ENCODE measurements around the gene MAN1A1. TPM values are rescaled to one million over a fixed set of nuclear protein-coding genes. Genes with fewer than 3 reads are reported as not detected.

The MAN1A1 gene
- total RNA-seq, 2 experiments from 2014 or later: 34.8 to 38.4 TPM

GRCh38 chr6:119318176-119318575 lies 31.4 kb downstream of the MAN1A1 start:
- CTCF ChIA-PET: no interaction called here

GRCh38 chr6:119317007-119317406 lies 32.6 kb downstream of the MAN1A1 start:
- CTCF ChIA-PET: interaction anchor here (0.8 to 3.3 kb wide), 5 partner anchors 26 to 178 kb away, joined by 3 to 18 read pairs (median 4); no protein-coding TSS in a partner anchor
- H3K4me3 Mint-ChIP-seq: no peak overlapping the region

More at GRCh38 chr6:119318176-119318575, 31.4 kb downstream of the MAN1A1 start:
- Mint-ChIP-seq H3K27ac (no peak overlapping the region), H3K27me3 (no peaks in the 10 kb centered on the region), H3K36me3 (peaks cover 33% of the 10 kb centered on the region), H3K4me1 (peaks cover 70% of the 10 kb centered on the region), H3K9me3 (ENCODE audit: low read depth) (no peaks in the 10 kb centered on the region), H3K4me3 (no peak overlapping the region)
- DNase-seq (no peak), ATAC-seq (no peak)

GRCh38 chr6:119314885-119315272 lies 34.7 kb downstream of the MAN1A1 start:
- Mint-ChIP-seq H3K27ac (peak overlapping the region; percentile 97), H3K4me1 (peaks cover 82% of the 10 kb centered on the region), H3K36me3 (peaks cover 30% of the 10 kb centered on the region), H3K27me3 (no peaks in the 10 kb centered on the region), H3K4me3 (peak overlapping the region; percentile 70), H3K9me3 (ENCODE audit: low read depth) (no peaks in the 10 kb centered on the region)
- ATAC-seq: peak; percentile 28
- CTCF ChIA-PET: interaction anchor here (0.9 to 4.2 kb wide), 18 partner anchors 7 to 419 kb away, joined by 3 to 26 read pairs (median 6); no protein-coding TSS in a partner anchor
- DNase-seq: no peak

More at GRCh38 chr6:119317007-119317406, 32.6 kb downstream of the MAN1A1 start:
- Mint-ChIP-seq H3K27me3 (no peaks in the 10 kb centered on the region), H3K36me3 (peaks cover 28% of the 10 kb centered on the region), H3K9me3 (ENCODE audit: low read depth) (no peaks in the 10 kb centered on the region), H3K27ac (peak overlapping the region; percentile 69), H3K4me1 (peaks cover 70% of the 10 kb centered on the region)
- ATAC-seq (no peak), DNase-seq (no peak)

- Mint-ChIP-seq H3K4me1 (peaks cover 86% of the 10 kb centered on the region), H3K4me3 (peak overlapping the region; percentile 70), H3K27me3 (no peaks in the 10 kb centered on the region), H3K27ac (peak overlapping the region; percentile 97), H3K9me3 (ENCODE audit: low read depth) (no peaks in the 10 kb centered on the region), H3K36me3 (peaks cover 27% of the 10 kb centered on the region)
- DNase-seq (peak; percentile 91), ATAC-seq (peak; percentile 71)
- CTCF ChIA-PET: interaction anchor here (0.9 to 4.2 kb wide), 18 partner anchors 8 to 418 kb away, joined by 3 to 26 read pairs (median 6); no protein-coding TSS in a partner anchor
Measured at GRCh38 chr6:119313937-119314884, 35.4 kb downstream of the MAN1A1 start.

- Mint-ChIP-seq H3K36me3 (peaks cover 21% of the 10 kb centered on the region), H3K27ac (peak overlapping the region; percentile 97), H3K4me3 (peak overlapping the region; percentile 70), H3K27me3 (no peaks in the 10 kb centered on the region), H3K9me3 (ENCODE audit: low read depth) (peaks cover under 1% of the 10 kb centered on the region), H3K4me1 (peaks cover 84% of the 10 kb centered on the region)
- CTCF ChIA-PET: interaction anchor here (1.0 to 4.2 kb wide), 9 partner anchors 9 to 184 kb away, joined by 3 to 26 read pairs (median 8); no protein-coding TSS in a partner anchor
- DNase-seq (peak; percentile 72), ATAC-seq (peak; percentile 41)
Measured at GRCh38 chr6:119312875-119313338, 36.7 kb downstream of the MAN1A1 start.

- H3K27ac Mint-ChIP-seq: peak overlapping the region; percentile 97
- ATAC-seq (no peak), DNase-seq (no peak)
- H3K36me3 Mint-ChIP-seq: peaks cover 25% of the 10 kb centered on the region
- peaks cover 86% of the 10 kb centered on the region for H3K4me1 Mint-ChIP-seq
- H3K9me3 Mint-ChIP-seq (ENCODE audit: low read depth): peaks cover 2% of the 10 kb centered on the region
- CTCF ChIA-PET: interaction anchor here (1.0 to 4.2 kb wide), 7 partner anchors 10 to 164 kb away, joined by 3 to 26 read pairs (median 8); no protein-coding TSS in a partner anchor
- H3K4me3 Mint-ChIP-seq: peak overlapping the region; percentile 70
- H3K27me3 Mint-ChIP-seq: no peaks in the 10 kb centered on the region
Measured at GRCh38 chr6:119312441-119312840, 37.1 kb downstream of the MAN1A1 start.

GRCh38 chr6:119311514-119312142 lies 37.9 kb downstream of the MAN1A1 start:
- H3K36me3 Mint-ChIP-seq: peaks cover 22% of the 10 kb centered on the region

GRCh38 chr6:119310486-119311036 lies 39.0 kb downstream of the MAN1A1 start:
- DNase-seq (no peak), ATAC-seq (no peak)
- peaks cover 2% of the 10 kb centered on the region for H3K9me3 Mint-ChIP-seq (ENCODE audit: low read depth)
- CTCF ChIA-PET: interaction anchor here (1.4 kb wide), 1 partner anchor 12 kb away, joined by 3 read pairs; no protein-coding TSS in a partner anchor
- H3K4me1 Mint-ChIP-seq: peaks cover 71% of the 10 kb centered on the region
- H3K27me3 Mint-ChIP-seq: no peaks in the 10 kb centered on the region
- H3K4me3 Mint-ChIP-seq: no peak overlapping the region
- H3K36me3 Mint-ChIP-seq: peaks cover 31% of the 10 kb centered on the region
- H3K27ac Mint-ChIP-seq: peak overlapping the region; percentile 0

More at GRCh38 chr6:119311514-119312142, 37.9 kb downstream of the MAN1A1 start:
- Mint-ChIP-seq H3K27me3 (no peaks in the 10 kb centered on the region), H3K9me3 (ENCODE audit: low read depth) (peaks cover 2% of the 10 kb centered on the region), H3K27ac (peak overlapping the region; percentile 97), H3K4me1 (peaks cover 80% of the 10 kb centered on the region), H3K4me3 (peak overlapping the region; percentile 7)
- CTCF ChIA-PET: interaction anchor here (0.9 to 4.2 kb wide), 4 partner anchors 11 to 35 kb away, joined by 3 to 26 read pairs (median 4); no protein-coding TSS in a partner anchor
- no peak for ATAC-seq
- DNase-seq: no peak

GRCh38 chr6:119308991-119309657 lies 40.4 kb downstream of the MAN1A1 start:
- peaks cover 57% of the 10 kb centered on the region for H3K4me1 Mint-ChIP-seq
- H3K4me3 Mint-ChIP-seq: no peak overlapping the region
- DNase-seq (no peak), ATAC-seq (no peak)
- peak overlapping the region; percentile 22 for H3K27ac Mint-ChIP-seq
- H3K36me3 Mint-ChIP-seq: peaks cover 34% of the 10 kb centered on the region
- CTCF ChIA-PET: interaction anchor here (0.9 to 1.5 kb wide), 4 partner anchors 8 to 160 kb away, joined by 3 read pairs; no protein-coding TSS in a partner anchor
- peaks cover 2% of the 10 kb centered on the region for H3K9me3 Mint-ChIP-seq (ENCODE audit: low read depth)
- H3K27me3 Mint-ChIP-seq: no peaks in the 10 kb centered on the region

GRCh38 chr6:119308048-119308570 lies 41.5 kb downstream of the MAN1A1 start:
- Mint-ChIP-seq H3K4me1 (peaks cover 54% of the 10 kb centered on the region), H3K27ac (peak overlapping the region; percentile 41), H3K36me3 (peaks cover 42% of the 10 kb centered on the region), H3K9me3 (ENCODE audit: low read depth) (peaks cover 2% of the 10 kb centered on the region), H3K27me3 (no peaks in the 10 kb centered on the region), H3K4me3 (no peak overlapping the region)
- no peak for DNase-seq
- no peak for ATAC-seq
- CTCF ChIA-PET: interaction anchor here (1.5 kb wide), 1 partner anchor 159 kb away, joined by 3 read pairs; no protein-coding TSS in a partner anchor

- CTCF ChIA-PET: no interaction called here
- no peak overlapping the region for H3K4me3 Mint-ChIP-seq
- peaks cover 2% of the 10 kb centered on the region for H3K9me3 Mint-ChIP-seq (ENCODE audit: low read depth)
- no peak overlapping the region for H3K27ac Mint-ChIP-seq
- peaks cover 44% of the 10 kb centered on the region for H3K4me1 Mint-ChIP-seq
- no peak for DNase-seq
- H3K27me3 Mint-ChIP-seq: no peaks in the 10 kb centered on the region
- peaks cover 45% of the 10 kb centered on the region for H3K36me3 Mint-ChIP-seq
- ATAC-seq: no peak
Measured at GRCh38 chr6:119307056-119307455, 42.5 kb downstream of the MAN1A1 start.

- CTCF ChIA-PET: no interaction called here
- Mint-ChIP-seq H3K27me3 (no peaks in the 10 kb centered on the region), H3K27ac (no peak overlapping the region), H3K4me3 (no peak overlapping the region), H3K9me3 (ENCODE audit: low read depth) (peaks cover 2% of the 10 kb centered on the region), H3K36me3 (peaks cover 41% of the 10 kb centered on the region), H3K4me1 (peaks cover 38% of the 10 kb centered on the region)
- DNase-seq: no peak
- no peak for ATAC-seq
Measured at GRCh38 chr6:119306396-119306968, 43.1 kb downstream of the MAN1A1 start.
